NCI-H1436 (cell line): Measurements from ENCODE around the gene TCF25.
A peak's percentile ranks its signal among the peaks of the same experiment; 100 is the strongest.
"Not testable (repeated sequence)": the region's sequence is repeated elsewhere in the genome, so short reads cannot be mapped to it uniquely, and the experiment has no call there.

Experiments used
- DNase-seq: peaks from one replicate; lab custom pipeline; 2025; lab: John Stamatoyannopoulos, UW

TCF25 gene

DNA sequence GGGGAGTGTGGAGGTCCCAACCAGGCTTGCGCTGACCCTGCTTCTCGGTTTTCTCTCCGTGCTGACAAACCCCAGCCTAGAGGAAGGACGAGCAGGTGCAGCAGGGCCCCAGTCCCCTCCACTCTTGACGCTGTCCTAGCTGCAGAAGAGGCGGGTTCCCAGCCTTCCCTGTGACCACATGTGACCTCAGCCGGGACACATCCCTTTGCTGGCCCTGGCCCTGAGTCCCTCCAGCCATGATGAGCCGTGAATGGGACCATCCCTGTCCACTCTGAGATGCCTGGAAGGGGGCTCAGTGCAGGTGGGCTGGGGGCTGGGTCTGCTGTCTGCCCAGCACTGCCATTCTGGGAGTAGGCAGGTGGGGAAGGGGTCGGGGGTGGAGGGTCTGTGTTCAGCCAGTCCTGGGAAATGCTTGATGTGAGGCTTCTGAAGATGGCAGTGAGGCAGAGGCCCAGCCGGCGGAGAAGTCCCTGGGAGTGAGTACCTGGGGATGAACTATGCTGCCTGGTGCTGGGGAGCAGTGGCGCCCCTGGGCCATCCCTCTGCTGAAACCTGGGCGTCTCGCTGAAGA, 47.8 kb downstream of the TCF25 start:
- DNase-seq: no peak

DNA sequence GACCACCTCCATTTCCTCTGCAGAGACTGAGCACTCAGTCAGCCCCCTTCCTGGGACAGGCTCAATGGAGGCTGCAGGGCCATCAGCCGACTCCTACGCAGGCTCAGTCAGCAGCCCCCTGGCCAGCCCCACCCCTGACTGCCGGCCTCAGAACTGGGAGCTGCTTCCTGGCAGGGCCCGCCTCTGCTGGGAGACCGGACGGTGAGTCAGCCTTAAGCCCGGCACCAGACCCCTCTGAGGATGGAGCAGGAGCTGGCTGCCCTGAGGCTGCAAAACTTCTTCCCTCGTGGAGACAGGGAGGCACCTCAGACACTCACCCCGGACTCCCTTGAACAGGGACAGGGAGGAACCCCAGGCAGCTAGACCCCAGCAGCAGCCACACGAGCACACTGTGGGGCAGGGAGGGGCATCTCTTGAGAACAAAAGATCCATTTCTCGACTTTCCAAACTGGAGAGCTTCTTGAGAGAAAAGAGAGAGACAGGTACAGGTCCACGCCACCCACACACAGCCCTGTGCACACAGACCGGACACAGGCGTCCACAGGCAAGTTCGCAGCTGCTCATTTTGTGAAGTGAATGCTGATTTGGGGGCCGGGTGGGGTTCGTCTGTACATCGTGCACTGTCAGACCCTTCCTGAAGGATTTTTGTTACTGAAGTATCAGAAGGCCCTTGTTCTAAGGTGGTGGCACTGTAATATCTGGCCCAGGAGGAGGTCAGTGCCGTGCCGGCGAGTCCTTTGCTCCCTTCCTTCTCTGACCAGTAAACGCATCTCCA, 48.5 kb downstream of the TCF25 start:
- peak; percentile 44 for DNase-seq

DNA sequence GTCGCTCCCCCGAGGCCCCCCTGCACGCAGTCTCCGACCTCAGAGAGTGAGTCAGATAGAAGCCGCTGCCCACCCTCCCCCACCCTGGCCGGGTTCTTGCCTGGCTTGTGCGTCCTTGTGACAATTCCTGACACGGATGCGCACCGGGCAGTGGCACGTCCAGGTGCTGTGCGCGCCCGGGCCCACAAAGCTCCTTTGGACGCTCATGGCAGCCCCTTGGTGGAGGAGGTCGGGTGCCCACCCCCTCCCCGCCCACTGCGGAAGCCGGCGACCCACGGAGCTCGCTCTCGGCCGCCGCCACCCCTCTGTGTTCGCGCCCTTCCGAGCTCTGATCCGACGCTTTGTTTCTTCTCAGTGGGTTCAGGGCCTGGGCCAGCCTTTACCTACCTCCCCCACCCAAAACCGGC, 49.1 kb downstream of the TCF25 start:
- DNase-seq: peak; percentile 35

DNA sequence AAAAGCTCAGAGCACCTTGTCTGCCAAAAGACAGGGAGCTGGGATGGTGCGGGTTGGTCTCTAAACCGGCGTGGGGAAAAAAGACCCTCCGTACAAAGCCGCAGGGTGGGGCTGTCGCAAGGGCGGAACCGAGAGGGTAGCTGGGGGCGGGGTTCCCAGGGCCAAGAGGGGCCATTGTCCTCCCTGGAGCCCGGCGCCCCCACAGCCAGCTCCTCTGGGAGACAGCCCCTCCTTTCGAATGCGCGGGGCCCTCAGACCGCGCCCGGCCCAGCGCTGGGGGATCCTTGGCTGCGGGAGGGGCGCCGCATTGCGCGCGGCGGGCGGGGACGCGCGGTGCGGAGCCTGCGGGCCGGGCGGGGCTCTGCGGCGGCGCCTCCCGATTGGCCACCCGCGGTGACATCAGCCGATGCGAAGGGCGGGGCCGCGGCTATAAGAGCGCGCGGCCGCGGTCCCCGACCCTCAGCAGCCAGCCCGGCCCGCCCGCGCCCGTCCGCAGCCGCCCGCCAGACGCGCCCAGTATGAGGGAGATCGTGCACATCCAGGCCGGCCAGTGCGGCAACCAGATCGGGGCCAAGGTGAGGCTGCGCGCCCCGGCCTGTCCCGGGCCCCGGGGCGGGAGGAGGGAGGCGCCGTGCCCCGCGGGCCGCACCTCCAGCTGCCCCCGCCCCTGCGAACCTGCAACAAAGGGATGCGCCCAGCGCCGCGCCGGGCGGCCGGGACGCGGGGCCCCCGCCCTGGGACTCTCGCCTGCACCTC, 49.7 kb downstream of the TCF25 start, which contains the start of gene TUBB3:
TSS of gene TUBB3 (plus strand) at position 459 of the 756 bp plus-strand sequence. CDS start at position 519, 60 bp downstream.
- peak; percentile 85 for DNase-seq

DNA sequence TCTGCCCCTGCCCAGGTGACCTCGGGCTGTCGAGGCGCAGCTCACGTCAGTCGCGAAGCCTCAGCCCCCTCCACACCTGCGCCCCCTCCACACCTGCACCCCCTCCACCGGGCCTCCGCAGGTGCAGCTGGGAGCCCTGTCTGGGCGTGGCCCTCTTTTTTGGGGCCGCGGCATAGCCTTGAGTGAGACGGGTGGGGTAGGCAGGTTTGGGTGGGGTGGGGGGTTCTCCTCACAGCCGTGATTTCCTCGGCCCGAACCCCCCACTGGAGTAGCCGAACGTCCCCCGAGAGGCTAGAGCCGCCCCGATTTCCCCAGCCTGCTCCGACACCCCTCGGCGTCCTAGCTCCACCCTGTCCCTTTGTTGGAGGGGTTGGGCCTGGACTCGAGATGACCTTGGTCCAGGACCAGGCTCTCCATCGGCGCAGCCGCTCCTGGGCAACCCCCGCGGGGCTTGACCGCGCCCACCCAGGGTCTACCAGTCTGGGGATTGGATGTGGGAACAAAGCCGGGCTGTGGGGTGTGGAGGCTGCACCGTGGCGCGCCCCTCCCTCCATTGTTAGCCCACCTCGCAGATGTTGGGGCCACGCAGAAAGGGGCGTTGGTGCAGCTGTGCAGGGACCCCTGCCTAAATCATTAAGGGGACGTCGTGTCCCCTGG, 50.4 kb downstream of the TCF25 start:
- peak; percentile 30 for DNase-seq

DNA sequence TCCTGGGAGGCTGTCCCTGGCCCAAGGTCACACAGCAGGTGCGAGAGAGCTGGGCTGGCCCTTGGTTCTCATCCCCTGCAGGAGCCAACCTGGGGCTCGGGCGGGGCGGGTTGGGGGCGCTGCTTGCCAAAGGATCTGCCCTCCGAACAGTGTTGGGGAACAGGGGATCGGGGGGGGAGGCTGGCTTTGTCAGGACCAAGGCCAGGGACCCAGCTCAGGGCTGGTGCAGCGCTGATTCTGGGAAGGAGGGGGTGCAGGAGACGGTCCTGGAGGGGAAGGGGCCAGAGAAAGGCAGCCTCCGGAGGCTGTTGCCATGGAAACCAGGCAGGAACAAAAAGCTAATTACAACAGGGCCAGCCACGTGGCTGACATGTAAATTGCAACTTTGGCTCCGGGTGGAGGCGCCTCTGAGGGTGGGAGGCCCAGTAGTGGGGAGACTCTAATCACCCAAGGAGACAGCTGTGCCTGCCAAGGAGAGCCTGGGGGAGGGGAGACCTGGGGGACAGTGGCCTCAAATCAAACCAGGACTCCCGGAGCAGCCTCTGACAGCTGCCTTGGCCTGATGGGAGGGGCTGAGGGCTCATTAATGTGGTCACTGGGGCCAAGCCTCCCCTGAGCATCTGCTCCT, 51.0 kb downstream of the TCF25 start:
- DNase-seq: peak; percentile 42

DNA sequence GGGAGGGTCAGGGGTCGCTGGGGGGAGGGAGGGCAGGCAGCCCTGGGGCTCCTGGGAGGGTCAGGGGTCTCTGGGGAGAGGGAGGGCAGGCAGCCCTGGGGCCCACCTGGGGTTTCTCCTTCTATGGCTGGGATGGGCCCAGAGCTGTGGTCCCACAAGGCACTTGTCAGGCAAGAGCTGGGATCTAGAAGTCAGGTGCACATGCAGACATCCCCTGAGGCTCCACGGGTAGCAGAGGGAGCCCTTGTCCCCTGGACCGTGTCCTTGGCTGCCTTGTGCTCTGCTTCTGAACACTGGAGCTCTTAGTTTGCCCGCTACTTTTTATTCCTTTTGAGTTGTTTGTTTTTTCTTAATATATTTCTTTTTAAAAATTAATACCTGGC, 51.5 kb downstream of the TCF25 start:
- DNase-seq: peak; percentile 50

DNA sequence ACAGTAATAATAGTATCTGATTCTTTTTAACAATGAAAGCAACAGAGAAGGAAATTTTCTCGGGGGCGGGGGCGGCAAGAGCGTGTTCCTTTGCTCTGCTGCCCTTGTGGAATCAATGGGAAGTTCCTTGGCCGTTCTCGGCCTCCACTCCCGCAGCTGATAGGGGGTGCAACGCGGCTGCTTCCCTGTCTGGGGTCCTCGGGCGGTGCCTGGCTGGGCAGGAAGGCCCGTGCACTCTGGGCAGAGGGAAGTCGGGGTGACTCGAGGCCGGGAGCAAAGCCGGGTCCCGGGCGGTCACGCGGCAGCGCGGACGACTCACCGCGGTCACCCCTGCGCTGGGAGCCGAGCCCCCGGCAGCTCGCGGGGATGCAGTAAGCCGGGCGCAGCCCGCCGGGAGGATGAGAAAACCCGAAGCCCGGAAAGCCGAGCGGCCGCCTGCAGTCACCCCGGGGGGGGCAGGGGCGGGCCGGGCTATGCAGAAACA, 52.2 kb downstream of the TCF25 start:
- DNase-seq: no peak

DNA sequence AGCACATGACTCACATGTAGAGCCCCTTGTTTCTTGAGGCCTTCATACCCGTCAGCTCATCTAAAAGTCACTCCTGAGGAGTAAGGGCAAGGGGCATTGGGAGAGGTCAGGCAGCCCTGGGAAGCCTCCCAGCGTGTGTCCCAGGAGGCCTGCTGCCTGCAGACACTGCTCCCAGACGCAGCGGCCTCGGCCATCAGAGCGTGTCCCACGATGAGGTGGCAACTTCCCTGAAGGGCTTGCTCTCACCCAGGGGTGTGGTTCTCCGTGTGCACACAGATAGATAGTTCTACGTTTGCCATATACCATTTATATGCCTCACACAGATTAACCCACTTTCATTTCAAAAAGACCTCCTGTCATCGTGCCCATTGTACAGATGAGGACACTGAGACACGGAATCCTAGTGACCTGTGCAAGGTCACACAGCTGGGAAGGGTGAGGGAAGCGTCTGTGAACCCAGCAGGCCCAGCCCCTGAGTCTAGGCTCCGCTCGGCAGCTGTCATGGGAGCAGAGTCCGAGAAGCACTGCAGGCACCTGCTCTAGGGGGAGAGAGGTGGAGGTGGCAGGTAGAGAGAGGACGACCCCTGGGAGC, 58.0 kb downstream of the TCF25 start:
- no peak for DNase-seq

DNA sequence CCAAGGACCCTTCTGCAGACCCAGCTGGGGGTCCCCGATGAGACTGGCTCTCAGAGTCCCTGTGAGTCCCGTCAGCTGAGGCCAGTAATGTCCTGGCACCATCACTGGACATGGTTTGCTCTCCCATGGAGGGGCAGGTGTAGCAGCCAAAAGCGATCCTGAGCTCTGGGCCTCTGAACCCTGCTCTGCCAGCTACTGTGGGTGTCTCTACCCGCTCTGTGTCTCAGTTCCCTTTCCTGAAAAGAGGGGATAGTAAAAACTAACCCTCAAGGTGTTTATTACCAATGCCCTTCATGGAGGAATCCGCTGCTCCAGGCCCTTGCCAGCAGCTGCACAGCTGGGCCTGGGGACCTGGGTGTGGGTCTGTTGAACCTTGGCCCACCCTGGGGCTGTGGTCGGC, 58.6 kb downstream of the TCF25 start:
- no peak for DNase-seq

DNA sequence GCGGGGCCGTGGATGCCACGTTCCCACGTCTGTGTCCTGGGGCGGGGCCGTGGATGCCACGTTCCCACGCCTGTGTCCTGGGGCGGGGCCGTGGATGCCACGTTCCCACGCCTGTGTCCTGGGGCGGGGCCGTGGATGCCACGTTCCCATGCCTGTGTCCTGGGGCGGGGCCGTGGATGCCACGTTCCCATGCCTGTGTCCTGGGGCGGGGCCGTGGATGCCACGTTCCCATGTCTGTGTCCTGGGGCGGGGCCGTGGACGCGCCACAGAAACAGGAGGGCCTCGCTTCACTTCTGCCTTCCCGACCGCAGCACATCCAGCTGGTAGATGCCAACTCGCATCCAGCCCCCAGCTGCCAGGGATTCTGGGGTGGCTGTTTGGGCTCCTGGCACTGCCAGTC, 60.6 kb downstream of the TCF25 start:
- not testable (repeated sequence) for DNase-seq

DNA sequence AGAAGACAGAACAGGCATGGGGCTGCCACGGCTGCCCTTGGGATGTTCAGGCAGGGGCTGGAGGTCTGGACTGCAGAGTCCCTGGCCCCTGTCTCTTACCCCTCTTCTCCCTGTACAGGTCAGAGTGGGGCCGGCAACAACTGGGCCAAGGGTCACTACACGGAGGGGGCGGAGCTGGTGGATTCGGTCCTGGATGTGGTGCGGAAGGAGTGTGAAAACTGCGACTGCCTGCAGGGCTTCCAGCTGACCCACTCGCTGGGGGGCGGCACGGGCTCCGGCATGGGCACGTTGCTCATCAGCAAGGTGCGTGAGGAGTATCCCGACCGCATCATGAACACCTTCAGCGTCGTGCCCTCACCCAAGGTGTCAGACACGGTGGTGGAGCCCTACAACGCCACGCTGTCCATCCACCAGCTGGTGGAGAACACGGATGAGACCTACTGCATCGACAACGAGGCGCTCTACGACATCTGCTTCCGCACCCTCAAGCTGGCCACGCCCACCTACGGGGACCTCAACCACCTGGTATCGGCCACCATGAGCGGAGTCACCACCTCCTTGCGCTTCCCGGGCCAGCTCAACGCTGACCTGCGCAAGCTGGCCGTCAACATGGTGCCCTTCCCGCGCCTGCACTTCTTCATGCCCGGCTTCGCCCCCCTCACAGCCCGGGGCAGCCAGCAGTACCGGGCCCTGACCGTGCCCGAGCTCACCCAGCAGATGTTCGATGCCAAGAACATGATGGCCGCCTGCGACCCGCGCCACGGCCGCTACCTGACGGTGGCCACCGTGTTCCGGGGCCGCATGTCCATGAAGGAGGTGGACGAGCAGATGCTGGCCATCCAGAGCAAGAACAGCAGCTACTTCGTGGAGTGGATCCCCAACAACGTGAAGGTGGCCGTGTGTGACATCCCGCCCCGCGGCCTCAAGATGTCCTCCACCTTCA, 61.5 kb downstream of the TCF25 start:
- no peak for DNase-seq

DNA sequence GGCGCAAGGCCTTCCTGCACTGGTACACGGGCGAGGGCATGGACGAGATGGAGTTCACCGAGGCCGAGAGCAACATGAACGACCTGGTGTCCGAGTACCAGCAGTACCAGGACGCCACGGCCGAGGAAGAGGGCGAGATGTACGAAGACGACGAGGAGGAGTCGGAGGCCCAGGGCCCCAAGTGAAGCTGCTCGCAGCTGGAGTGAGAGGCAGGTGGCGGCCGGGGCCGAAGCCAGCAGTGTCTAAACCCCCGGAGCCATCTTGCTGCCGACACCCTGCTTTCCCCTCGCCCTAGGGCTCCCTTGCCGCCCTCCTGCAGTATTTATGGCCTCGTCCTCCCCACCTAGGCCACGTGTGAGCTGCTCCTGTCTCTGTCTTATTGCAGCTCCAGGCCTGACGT, 62.2 kb downstream of the TCF25 start:
- not testable (repeated sequence) for DNase-seq

DNA sequence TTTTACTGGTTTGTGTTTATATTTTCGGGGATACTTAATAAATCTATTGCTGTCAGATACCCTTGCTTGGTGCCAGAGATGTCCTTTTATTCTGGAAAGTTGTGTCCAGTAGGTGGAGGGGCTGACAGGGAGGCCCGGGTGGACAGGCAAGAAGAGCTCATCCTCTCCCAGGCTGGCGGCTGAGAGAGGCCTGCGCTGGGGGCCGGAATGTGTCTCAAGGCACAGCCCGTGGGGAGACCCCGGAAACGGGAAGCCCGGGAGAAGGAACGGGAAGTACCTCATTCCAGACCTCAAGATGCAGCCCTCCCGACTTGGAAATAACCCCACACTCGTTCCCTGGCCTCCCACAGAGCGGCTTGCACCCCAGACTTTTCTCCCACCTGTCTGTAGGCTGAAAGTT, 62.6 kb downstream of the TCF25 start:
- no peak for DNase-seq

DNA sequence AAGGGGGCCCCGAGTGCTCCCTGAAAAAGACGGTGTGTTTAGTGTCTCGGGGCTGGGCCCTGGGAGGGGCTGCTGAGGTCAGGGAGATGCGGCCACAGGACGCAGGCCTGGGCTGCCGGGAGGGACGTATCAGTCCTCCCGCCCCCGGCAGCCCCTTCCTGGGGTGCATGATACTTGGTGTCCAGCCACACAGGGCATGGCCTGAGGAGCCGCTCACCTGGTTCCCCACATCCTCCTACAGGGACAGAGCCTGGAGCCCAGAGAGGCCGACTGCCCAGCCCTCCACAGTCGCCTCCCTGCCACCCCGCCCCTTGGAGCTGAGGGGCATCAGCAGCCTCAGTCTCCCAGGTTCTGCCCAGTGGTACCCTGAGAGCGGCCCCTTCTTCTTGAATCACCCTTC, 63.1 kb downstream of the TCF25 start:
- DNase-seq: no peak

DNA sequence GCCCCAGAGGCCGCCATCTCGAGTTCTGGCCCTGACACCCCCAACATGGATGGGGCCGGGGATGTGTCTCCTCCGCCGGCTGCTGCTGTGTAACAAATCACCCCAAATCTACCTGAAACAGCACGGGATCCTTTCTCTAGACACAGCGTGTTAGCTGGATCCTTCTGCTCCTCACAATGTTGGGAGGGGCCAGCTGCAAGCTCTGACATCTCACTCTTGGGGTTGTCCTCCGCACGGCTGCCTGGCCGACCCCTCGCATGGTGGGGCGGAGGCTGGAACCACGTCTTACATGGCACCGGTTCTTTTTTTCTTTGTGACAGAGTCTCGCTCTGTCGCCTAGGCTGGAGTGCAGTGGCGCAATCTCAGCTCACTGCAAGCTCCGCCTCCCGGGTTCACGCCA, 63.6 kb downstream of the TCF25 start:
- no peak for DNase-seq

DNA sequence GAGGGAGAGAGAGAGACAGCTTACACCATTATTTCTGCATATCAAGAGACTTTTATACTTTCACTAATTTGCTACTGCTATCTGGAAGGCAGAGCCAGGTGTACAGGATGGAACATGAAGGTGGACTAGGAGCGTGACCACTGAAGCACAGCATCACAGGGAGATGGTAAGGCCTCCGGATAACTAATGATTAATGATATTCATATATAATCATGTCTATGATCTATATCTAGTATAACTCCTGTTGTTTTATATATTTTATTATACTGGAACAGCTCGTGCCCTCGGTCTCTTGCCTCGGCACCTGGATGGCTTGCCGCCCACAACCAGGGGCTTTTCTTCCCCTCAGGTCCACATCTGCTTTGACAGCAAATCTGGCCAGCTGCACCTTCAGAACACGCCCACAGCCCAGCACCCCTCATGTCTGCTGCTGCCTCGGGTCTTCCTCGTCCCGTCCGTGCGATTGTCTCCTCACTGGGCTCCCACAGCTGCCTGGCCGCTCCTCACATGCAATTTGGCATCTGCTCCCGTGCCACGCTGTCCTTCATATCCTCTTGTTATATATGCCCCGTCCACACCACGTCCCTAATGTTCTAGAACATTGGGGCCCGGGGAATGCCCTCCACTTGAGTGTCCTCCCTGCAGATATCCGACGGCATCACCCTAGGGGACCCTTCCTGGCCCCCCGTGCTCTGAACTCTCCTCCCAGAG, 64.9 kb downstream of the TCF25 start:
- no peak for DNase-seq

DNA sequence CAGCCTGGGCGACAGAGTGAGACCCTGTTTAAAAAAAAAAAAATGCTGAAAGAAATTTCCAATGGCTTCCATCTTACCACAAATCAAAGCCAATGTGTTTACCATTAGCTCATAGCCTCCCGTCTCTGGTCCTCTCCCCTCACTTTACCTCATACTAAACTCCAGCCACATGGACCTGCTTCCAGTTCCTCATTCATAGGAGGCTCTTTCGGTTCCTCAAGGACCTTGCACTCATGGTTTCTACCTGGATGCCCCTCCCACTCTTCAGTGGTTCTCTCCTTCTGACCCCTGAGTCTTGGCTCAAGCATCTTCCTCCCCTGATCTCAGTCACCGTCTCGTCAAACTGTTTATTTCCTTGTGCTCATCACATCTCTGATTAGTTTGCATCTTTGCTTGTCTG, 71.4 kb downstream of the TCF25 start:
- no peak for DNase-seq

DNA sequence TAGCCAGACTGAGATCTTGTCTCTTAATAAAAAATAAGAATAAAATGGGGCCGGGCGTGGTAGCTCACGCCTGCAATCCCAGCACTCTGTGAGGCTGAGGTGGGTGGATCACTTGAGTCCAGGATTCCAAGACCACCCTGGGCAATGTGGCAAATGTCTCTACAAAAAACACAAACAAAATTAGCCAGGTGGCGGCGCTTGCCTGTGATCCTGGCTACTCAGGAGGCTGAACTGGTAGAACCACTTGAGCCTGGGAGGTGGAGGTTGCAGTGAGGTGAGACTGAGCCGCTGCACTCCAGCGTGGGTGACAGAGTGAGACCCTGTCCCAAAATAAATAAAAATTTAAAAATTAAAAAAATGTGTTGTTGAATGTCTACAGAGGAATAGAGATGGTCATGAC, 72.3 kb downstream of the TCF25 start:
- DNase-seq: no peak

DNA sequence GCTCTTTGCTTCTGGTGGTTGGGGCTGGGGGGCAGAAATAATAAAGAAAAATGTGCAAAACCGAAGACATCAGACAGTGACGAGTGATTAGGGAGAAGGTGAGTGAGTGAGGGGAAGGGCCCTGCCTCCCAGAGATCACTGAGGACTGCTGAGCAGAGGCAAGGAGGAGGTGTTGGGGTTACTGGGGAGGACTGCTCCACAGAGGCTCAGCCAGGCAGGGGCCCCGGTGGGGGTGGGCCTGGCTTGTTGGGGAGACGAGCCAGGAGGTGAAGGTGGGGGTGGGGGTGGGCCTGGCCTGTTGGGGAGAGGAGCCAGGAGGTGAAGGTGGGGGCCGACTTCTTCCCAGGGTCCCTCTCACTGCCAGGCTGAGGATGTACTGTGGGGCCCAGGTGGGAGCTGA, 73.1 kb downstream of the TCF25 start:
- no peak for DNase-seq
